D721Med (cell line): ENCODE data around the gene OR1F1.
"Not testable (repeated sequence)": the region's sequence is repeated elsewhere in the genome, so short reads cannot be mapped to it uniquely, and the experiment has no call there.

Experiments used
- DNase-seq: peaks from one replicate; pipeline ENCODE4 v3.0.0; 2011; ENCODE audit warnings: low spot score; ENCODE audit not compliant: insufficient read length
- FAIRE-seq: peaks from 2 replicates; lab custom pipeline; 2011; peaks lifted over from hg19 to GRCh38; lab: Jason Lieb, UNC
- CTCF ChIP-seq: IDR thresholded peaks from 2 replicates; pipeline ENCODE4 v1.5.1; 2012; ENCODE audit warnings: mild to moderate bottlenecking, control low read depth; ENCODE audit not compliant: insufficient read depth; ENCODE audit errors: missing control alignments

OR1F1 gene

DNA sequence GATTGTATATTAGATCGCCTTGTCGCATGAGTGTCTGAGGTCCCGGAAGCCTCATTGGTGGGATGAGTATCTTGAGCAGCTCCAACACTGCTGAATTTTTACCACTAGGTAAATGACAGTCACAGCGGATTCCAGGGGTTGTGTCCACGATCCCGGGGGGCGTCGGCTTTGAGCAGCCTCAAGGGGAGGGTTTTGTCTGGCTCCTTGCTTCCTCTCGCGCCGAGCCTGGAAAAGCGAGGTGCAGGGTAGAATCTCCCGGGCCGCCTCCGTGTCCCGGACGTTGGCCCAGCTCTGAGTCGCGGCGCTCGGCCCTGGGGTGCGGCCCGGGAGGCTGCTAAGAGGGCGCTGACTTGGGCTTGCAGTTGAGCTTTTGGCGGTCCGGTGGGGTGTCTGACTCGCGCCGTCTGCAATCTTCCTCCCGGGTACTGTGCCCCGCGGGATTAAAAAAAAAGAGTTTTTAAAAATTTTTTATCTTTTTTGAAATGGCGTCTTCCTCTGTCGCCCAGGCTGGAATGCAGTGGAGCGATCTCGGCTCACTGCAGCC lies 4.5 kb downstream of the OR1F1 start:
- FAIRE-seq (no peak), DNase-seq (no peak)
- TF ChIP-seq CTCF: no peak

- FAIRE-seq (no peak), DNase-seq (no peak)
- TF ChIP-seq CTCF: no peak
Measured at GRCh38 chr16:3193221-3194212, 5.5 kb downstream of the OR1F1 start.

GRCh38 chr16:3194792-3195191 lies 6.8 kb downstream of the OR1F1 start:
- TF ChIP-seq CTCF: no peak
- no peak for FAIRE-seq
- no peak for DNase-seq

DNA sequence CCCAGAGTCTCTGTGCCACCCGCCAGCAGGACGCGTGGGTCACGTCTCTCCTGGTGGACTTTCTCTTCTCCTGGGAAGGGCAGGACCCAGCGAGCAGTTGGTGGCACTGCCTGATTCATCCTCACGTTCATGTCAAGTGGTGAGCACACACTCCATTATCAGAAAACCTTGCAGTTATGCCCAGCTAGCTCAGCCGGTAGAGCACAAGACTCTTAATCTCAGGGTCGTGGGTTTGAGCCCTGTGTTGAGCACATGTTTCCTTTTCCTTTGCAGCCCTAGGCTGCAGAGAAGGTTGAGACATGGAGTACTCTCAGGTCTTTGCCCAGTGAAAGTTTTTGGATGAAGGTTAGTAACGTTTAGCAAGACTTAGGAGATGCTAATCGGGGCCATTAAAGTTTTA lies 8.0 kb downstream of the OR1F1 start:
- no peak for TF ChIP-seq CTCF
- FAIRE-seq (no peak), DNase-seq (no peak)

DNA sequence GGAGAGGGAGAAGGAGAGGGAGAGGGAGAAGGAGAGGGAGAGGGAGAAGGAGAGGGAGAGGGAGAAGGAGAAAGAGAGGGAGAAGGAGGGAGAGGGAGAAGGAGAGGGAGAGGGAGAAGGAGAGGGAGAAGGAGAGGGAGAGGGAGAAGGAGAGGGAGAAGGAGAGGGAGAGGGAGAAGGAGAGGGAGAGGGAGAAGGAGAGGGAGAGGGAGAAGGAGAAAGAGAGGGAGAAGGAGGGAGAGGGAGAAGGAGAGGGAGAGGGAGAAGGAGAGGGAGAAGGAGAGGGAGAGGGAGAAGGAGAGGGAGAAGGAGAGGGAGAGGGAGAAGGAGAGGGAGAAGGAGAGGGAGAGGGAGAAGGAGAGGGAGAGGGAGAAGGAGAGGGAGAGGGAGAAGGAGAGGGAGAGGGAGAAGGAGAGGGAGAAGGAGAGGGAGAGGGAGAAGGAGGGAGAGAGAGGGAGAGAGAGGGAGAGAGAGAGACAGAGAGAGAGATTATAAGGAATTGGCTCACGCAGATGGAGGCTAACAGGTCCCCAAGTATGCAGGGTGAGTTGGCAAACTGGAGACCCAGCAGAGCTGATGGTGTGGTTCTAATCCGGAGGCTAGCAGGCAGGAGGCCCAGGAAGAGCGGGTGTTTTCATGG lies 9.8 kb downstream of the OR1F1 start:
- DNase-seq, FAIRE-seq: not testable (repeated sequence)

GRCh38 chr16:3198334-3199072 lies 10.5 kb downstream of the OR1F1 start:
- no peak for TF ChIP-seq CTCF
- FAIRE-seq (no peak), DNase-seq (no peak)
